GM12878 (cell line): ENCODE data around the gene EGR1. TPM values are rescaled to one million over a fixed set of nuclear protein-coding genes. Genes with fewer than 3 reads are reported as not detected.

Source experiments
- ATAC-seq: fragments of 200-7000 bp; cut with Tn5 transposase; 3 replicates; pipeline ENCODE4 v1.9.1; 2020; ENCODE audit warnings: mild to moderate bottlenecking, moderate library complexity
- BruUV-seq: library from RNA; stranded (reverse); fragments of 400-500 nt; replicated peaks from 2 replicates; lab custom pipeline; 2021; lab: Mats Ljungman, UMichigan
- CTCF ChIA-PET: fragments of 300-600 bp; sonication (Branson Sonifier 250); formaldehyde crosslinking; extraction: SDS; loops from one replicate; lab custom pipeline; 2021; ENCODE audit warnings: inconsistent platforms; lab: Yijun Ruan, JAX
- POLR2A ChIA-PET: fragments of 350-600 bp; formaldehyde crosslinking; extraction: SDS; loops from one replicate; lab custom pipeline; 2021; ENCODE audit warnings: inconsistent platforms; lab: Charles Lee
- RAD21 ChIA-PET: fragments of 300-600 bp; sonication (Branson Sonifier 250); formaldehyde crosslinking; loops from one replicate; lab custom pipeline; 2023; ENCODE audit warnings: antibody characterized with exemption; ENCODE audit not compliant: unreplicated experiment; lab: Charles Lee
- SMC1A ChIA-PET: fragments of 300-600 bp; sonication (Branson Sonifier 250); formaldehyde crosslinking; loops from one replicate; lab custom pipeline; 2023; ENCODE audit not compliant: unreplicated experiment, uncharacterized antibody; lab: Charles Lee
- DNase-seq: peaks from one replicate; pipeline ENCODE4 v3.0.0-alpha.2; 2011; ENCODE audit warnings: low read depth, low spot score
- FAIRE-seq: peaks from 3 replicates; lab custom pipeline; 2011; peaks lifted over from hg19 to GRCh38; lab: Jason Lieb, UNC
- H2AFZ ChIP-seq: 2 replicates; pipeline ENCODE4 v1.6.0; 2011; ENCODE audit warnings: low read depth, low read length, control low read depth; ENCODE audit not compliant: control insufficient read depth
- H3K27ac ChIP-seq: 2 replicates; pipeline ENCODE4 v1.5.1; 2011; ENCODE audit warnings: control low read depth; ENCODE audit not compliant: control insufficient read depth, insufficient read depth
- H3K27me3 ChIP-seq, 2 experiments: replicated peaks in 1 of 2; 2 replicates each; pipeline versions ENCODE4 v1.6.0 to v1.6.1; 2011; ENCODE audit warnings: low read length in 1 of 2; ENCODE audit not compliant: control insufficient read depth in 2 of 2, insufficient read depth in 2 of 2
- H3K36me3 ChIP-seq, 2 experiments: 2 replicates each; pipeline ENCODE4 v1.5.1; 2011; ENCODE audit warnings: low read length in 1 of 2; ENCODE audit not compliant: control insufficient read depth in 2 of 2, insufficient read depth in 2 of 2
- H3K4me1 ChIP-seq: 2 replicates; pipeline ENCODE4 v1.6.1; 2011; ENCODE audit warnings: mild to moderate bottlenecking, low read length, moderate library complexity, mixed read lengths; ENCODE audit not compliant: control insufficient read depth, insufficient read depth
- H3K4me2 ChIP-seq: 2 replicates; pipeline ENCODE4 v1.6.0; 2011; ENCODE audit warnings: control low read depth; ENCODE audit not compliant: control insufficient read depth, insufficient read depth
- H3K4me3 ChIP-seq: fragments of 200-600 bp; sonication (generic); 2 replicates; pipeline ENCODE4 v1.5.1; 2016
- H3K79me2 ChIP-seq: 2 replicates; pipeline ENCODE4 v1.6.0; 2011; ENCODE audit warnings: low read length; ENCODE audit not compliant: control insufficient read depth, insufficient read depth
- H3K9ac ChIP-seq: 2 replicates; pipeline ENCODE4 v1.8.0; 2011; ENCODE audit warnings: low read length, control low read depth, mixed read lengths; ENCODE audit not compliant: control insufficient read depth, insufficient read depth
- H3K9me3 ChIP-seq: replicated peaks from 3 replicates; pipeline ENCODE4 v1.5.1; 2011; ENCODE audit warnings: mild to moderate bottlenecking, low read length; ENCODE audit not compliant: control insufficient read depth, insufficient read depth
- H4K20me1 ChIP-seq: 2 replicates; pipeline ENCODE4 v1.6.0; 2011; ENCODE audit not compliant: control insufficient read depth, insufficient read depth
- BCL3 ChIP-seq: IDR thresholded peaks from 2 replicates; pipeline ENCODE4 v1.6.1; 2011; ENCODE audit warnings: borderline replicate concordance, low read depth, mild to moderate bottlenecking, moderate library complexity, low read length; ENCODE audit not compliant: insufficient read depth, poor library complexity, severe bottlenecking
- CBX3 ChIP-seq: fragments of 200-600 bp; sonication (generic); IDR thresholded peaks from 2 replicates; pipeline ENCODE4 v1.6.1; 2016; ENCODE audit warnings: low read depth, borderline replicate concordance
- CREM ChIP-seq: IDR thresholded peaks from 2 replicates; pipeline ENCODE4 v1.6.1; 2014; ENCODE audit warnings: antibody characterized with exemption, low read depth
- EZH2 ChIP-seq: IDR thresholded peaks from 2 replicates; pipeline ENCODE4 v1.6.1; 2012; ENCODE audit warnings: low read depth, mild to moderate bottlenecking, control low read depth, inconsistent platforms, low read length, borderline replicate concordance; ENCODE audit not compliant: control insufficient read depth
- FOS ChIP-seq: IDR thresholded peaks from 3 replicates; pipeline ENCODE4 v1.6.1; 2011; ENCODE audit warnings: borderline replicate concordance; ENCODE audit not compliant: insufficient read length; ENCODE audit errors: extremely low read depth
- SMAD5 ChIP-seq: IDR thresholded peaks from 2 replicates; pipeline ENCODE4 v1.6.1; 2016; ENCODE audit warnings: antibody characterized with exemption, low read depth
- WGBS: methylation state at CpG from one replicate; pipeline ENCODE4 v1.1.6; 2016; ENCODE audit warnings: low lambda C conversion rate; ENCODE audit not compliant: insufficient replicate concordance, insufficient coverage; ENCODE audit errors: missing lambda C conversion rate; 5-methylcytosine and 5-hydroxymethylcytosine counted together
- in situ Hi-C: fragments of 300-500 bp; cut with MboI; formaldehyde crosslinking; loops from 9 replicates; pipeline ENCODE4 v1.14.3; 2018; ENCODE audit warnings: mixed read lengths
- intact Hi-C: fragments of 100-400 bp; cut with micrococcal nuclease; formaldehyde crosslinking; loops from one replicate; pipeline ENCODE4 v1.14.2; 2022; ENCODE audit not compliant: unreplicated experiment
- polyA plus RNA-seq, 11 experiments: library from polyadenylated mRNA; depleted of rRNA in 4 of 11; unstranded in 6 of 11; stranded (reverse) in 5 of 11; fragments of >200 nt; fragmentation: Nextera tagmentation in 4 of 11; fragmentation: Illumina TruSeq in 1 of 11; extraction: Ambion mirVana in 4 of 11; extraction: Trizol in 1 of 11; gene quantifications; 1 replicate in 1 of 11; 2 replicates in 10 of 11; pipeline versions ENCODE4 v1.2.1 to v1.2.3, GENCODE V29; 2011 to 2016; ENCODE audit warnings: inconsistent platforms in 2 of 11, missing spikeins in 2 of 11, low read depth in 1 of 11
- total RNA-seq, 4 experiments: library from RNA; depleted of rRNA in 3 of 4; stranded (reverse); fragments of >200 nt in 3 of 4; fragmentation: Illumina TruSeq in 1 of 4; extraction: Trizol in 1 of 4; gene quantifications; 2 replicates each; pipeline versions ENCODE4 v1.2.1 to v1.2.3, GENCODE V29; 2013 to 2021

Gene EGR1
- total and polyA plus RNA-seq, 10 of the 15 experiments (the other 5 are each of a cell fraction or from before 2014, with no cell fraction given): 0.89 to 7.3 (median 2.5) TPM

GRCh38 chr5:138458384-138458783 lies 6.9 kb upstream of the EGR1 start:
- H3K9ac ChIP-seq: no peak overlapping the region
- no peaks in the 10 kb centered on the region for H3K36me3 ChIP-seq
- no peaks in the 10 kb centered on the region for H3K9me3 ChIP-seq
- WGBS: 59% methylated on average over 11 of the region's 11 CpGs
- ChIA-PET CTCF (interaction anchor here (0.5 to 9.2 kb wide), 3 partner anchors 8 to 46 kb away, joined by 3 to 71 read pairs (median 8); no protein-coding TSS in a partner anchor), RAD21 (interaction anchor here (1.2 to 1.7 kb wide), 2 partner anchors 9 to 45 kb away, joined by 5 to 7 read pairs; no protein-coding TSS in a partner anchor), POLR2A (interaction anchor here (1.5 kb wide), 1 partner anchor 85 kb away, joined by 5 read pairs; no protein-coding TSS in a partner anchor), SMC1A (no interaction called here)
- no peak for DNase-seq
- H3K4me1 ChIP-seq: peaks cover 13% of the 10 kb centered on the region
- BruUV-seq: no TSS peak
- H3K79me2 ChIP-seq: no peaks in the 10 kb centered on the region
- no peak overlapping the region for H2AFZ ChIP-seq
- no peak overlapping the region for H3K4me3 ChIP-seq
- no peaks in the 10 kb centered on the region; a peak in 1 of 4 replicates for H3K27me3 ChIP-seq
- FAIRE-seq: no peak
- no peak for ATAC-seq
- H3K27ac ChIP-seq: no peak overlapping the region
- no peak overlapping the region for H3K4me2 ChIP-seq
- TF ChIP-seq CREM (no peak), SMAD5 (no peak), FOS (no peak), BCL3 (no peak), EZH2 (no peak), CBX3 (no peak)
- H4K20me1 ChIP-seq: no peaks in the 10 kb centered on the region
- in situ Hi-C loops: no loop called here
- intact Hi-C loops: no loop called here
